Left cardiac atrium (tissue), 4 donors: Measurements from ENCODE around the gene TIMD4. TPM values are rescaled to one million over a fixed set of nuclear protein-coding genes. Genes with fewer than 3 reads are reported as not detected.

ENCODE experiments used
- ATAC-seq, 2 donors: fragments of 200-7000 bp; cut with Tn5 transposase; one replicate each; pipeline ENCODE4 v1.9.1; 2020; ENCODE audit warnings: mild to moderate bottlenecking in 2 of 2, moderate library complexity in 2 of 2
- DNase-seq: peaks from one replicate; pipeline ENCODE4 v3.0.0-alpha.2; 2020
- intact Hi-C, 2 donors: fragments of 100-400 bp; cut with DNase I; formaldehyde crosslinking; loops; one replicate each; pipeline versions ENCODE4 v1.14.1 to v1.15.1; 2022 to 2023
- total RNA-seq, 2 donors: library from RNA; stranded (reverse); fragmentation: NEBNext Ultra II Directional; extraction: Animal tissue kit (Norgen Biotek cat#: 25700); gene quantifications; one replicate each; pipeline ENCODE4 v1.2.1, GENCODE V29; 2021
- donor health status: DM: no; HTN: yes; CAD: no.
- donor health status: DM: no; HTN: yes; CAD: no; lungs with severe emphysema.
- donor health status: DM: yes; HTN: yes; CAD: no.
- donor health status: Dilated cardiomyopathy.

The TIMD4 gene
- total RNA-seq, 2 donors from 2014 or later, result 0.37 to 1.5 TPM

GRCh38 chr5:156879665-156880285, 83.3 kb downstream of the TIMD4 start:
- DNase-seq (no peak), ATAC-seq (no peak)
- intact Hi-C loops, result no loop called here

DNA sequence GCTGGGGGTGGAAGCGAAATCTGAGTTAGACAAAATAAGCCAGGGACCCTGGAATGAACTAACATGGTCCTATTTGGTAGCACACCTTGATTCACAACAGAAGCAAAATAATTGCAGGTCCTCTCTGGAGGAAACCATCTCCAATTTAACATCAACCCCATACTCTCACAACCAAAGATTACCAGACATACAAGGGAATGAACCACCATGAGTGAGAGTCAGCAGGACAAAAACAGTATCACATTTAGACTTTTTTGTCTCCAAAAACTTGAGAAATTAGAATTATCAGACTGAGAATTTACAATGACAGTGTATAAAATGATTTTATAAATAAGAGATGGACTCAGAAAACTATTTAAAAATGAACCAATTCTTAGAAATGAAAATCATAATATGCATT, 91.8 kb downstream of the TIMD4 start:
- ATAC-seq (no peak), DNase-seq (no peak)
- intact Hi-C loops, result no loop called here

GRCh38 chr5:156870498-156870839, 92.6 kb downstream of the TIMD4 start:
- ATAC-seq, result no peak
- intact Hi-C loops, result no loop called here
- DNase-seq, result no peak

Other genes with a start within 250 kb of the TIMD4 start
- gene PPP1R2B, start 112.9 kb downstream of the TIMD4 start, total RNA-seq, result not detected
- under 1 TPM in 1 of 2 donors, not detected in 1; 0.21 TPM for gene HAVCR1, start 95.9 kb upstream of the TIMD4 start, total RNA-seq
- gene HAVCR2, start 145.8 kb upstream of the TIMD4 start, total RNA-seq, result 10 to 100 TPM in 1 of 2 donors, 1 to 10 TPM in 1; 5.7 to 11.4 TPM
- 1 to 10 TPM; 9.4 to 9.6 TPM for gene MED7, start 179.6 kb upstream of the TIMD4 start, total RNA-seq
- not detected for gene GARIN3, start 203.0 kb upstream of the TIMD4 start, total RNA-seq
- gene ITK, start 217.6 kb upstream of the TIMD4 start, total RNA-seq, result 1 to 10 TPM; 1.6 to 2.2 TPM